Endothelial cell of umbilical vein (primary cell): Measurements from ENCODE around the gene LTBP1. TPM values are rescaled to one million over a fixed set of nuclear protein-coding genes. Genes with fewer than 3 reads are reported as not detected.

ENCODE experiments used
- BruUV-seq: library from RNA; stranded (reverse); fragments of 400-500 nt; replicated peaks from 2 replicates; lab custom pipeline; 2021; lab: Mats Ljungman, UMichigan
- CTCF ChIA-PET: fragments of 300-600, 350-600 bp; sonication (Branson Sonifier 250); formaldehyde crosslinking; loops from one replicate; lab custom pipeline; 2021; ENCODE audit warnings: antibody characterized with exemption, inconsistent platforms; lab: Charles Lee
- POLR2A ChIA-PET: fragments of 300-600, 350-600 bp; sonication (Branson Sonifier 250); formaldehyde crosslinking; loops from one replicate; lab custom pipeline; 2021; ENCODE audit warnings: antibody characterized with exemption, inconsistent platforms; lab: Charles Lee
- DNase-seq: peaks from one replicate; pipeline ENCODE4 v3.0.0-alpha.2; 2011; ENCODE audit warnings: low read depth, low spot score
- FAIRE-seq: peaks from 2 replicates; lab custom pipeline; 2011; peaks lifted over from hg19 to GRCh38; lab: Jason Lieb, UNC
- H2AFZ ChIP-seq: 2 replicates; pipeline ENCODE4 v1.6.0; 2012; ENCODE audit warnings: low read depth, low read length, control low read depth, inconsistent platforms
- H3K27ac ChIP-seq: 2 replicates; pipeline ENCODE4 v1.5.1; 2011; ENCODE audit warnings: low read depth, mild to moderate bottlenecking, control low read depth, low read length, moderate library complexity; ENCODE audit not compliant: insufficient read depth
- H3K27me3 ChIP-seq, 2 experiments: 2 replicates each; pipeline versions ENCODE4 v1.6.0 to v1.6.1; 2011; ENCODE audit warnings: low read length in 2 of 2, mixed read lengths in 1 of 2; ENCODE audit not compliant: control insufficient read depth in 2 of 2, insufficient read depth in 2 of 2
- H3K36me3 ChIP-seq, 2 experiments: 2 replicates in 1 of 2; 3 replicates in 1 of 2; pipeline ENCODE4 v1.5.1; 2011; ENCODE audit warnings: low read length in 2 of 2, mild to moderate bottlenecking in 1 of 2, moderate library complexity in 1 of 2; ENCODE audit not compliant: control insufficient read depth in 2 of 2, insufficient read depth in 2 of 2; ENCODE audit errors: extremely low read depth in 1 of 2
- H3K4me1 ChIP-seq: 3 replicates; pipeline ENCODE4 v1.5.1; 2011; ENCODE audit warnings: mild to moderate bottlenecking, low read length; ENCODE audit not compliant: control insufficient read depth, insufficient read depth; ENCODE audit errors: extremely low read depth
- H3K4me2 ChIP-seq: 2 replicates; pipeline ENCODE4 v1.6.1; 2011; ENCODE audit warnings: low read length, control low read depth, mixed read lengths; ENCODE audit not compliant: insufficient read depth
- H3K4me3 ChIP-seq, 3 experiments: fragments of 200-600 bp in 1 of 3; sonication (generic), shearing (Covaris generic) in 1 of 3; replicated peaks in 1 of 3; 2 replicates each; pipeline ENCODE4 v1.5.1; 2011 to 2016; ENCODE audit warnings: control low read depth in 3 of 3, low read length in 3 of 3, mild to moderate bottlenecking in 2 of 3, inconsistent platforms in 1 of 3, low read depth in 1 of 3, moderate library complexity in 1 of 3; ENCODE audit not compliant: insufficient read depth in 1 of 3
- H3K79me2 ChIP-seq: 2 replicates; pipeline ENCODE4 v1.6.0; 2012; ENCODE audit warnings: low read length, inconsistent platforms; ENCODE audit not compliant: control insufficient read depth, insufficient read depth
- H3K9ac ChIP-seq: replicated peaks from 2 replicates; pipeline ENCODE3; 2011; ENCODE audit warnings: low read length, control low read depth; ENCODE audit not compliant: insufficient read depth; ENCODE audit errors: extremely low read depth
- H3K9me1 ChIP-seq: replicated peaks from 3 replicates; pipeline ENCODE4 v1.6.0; 2011; ENCODE audit warnings: mild to moderate bottlenecking, low read length; ENCODE audit not compliant: control insufficient read depth, insufficient read depth; ENCODE audit errors: extremely low read depth
- H3K9me3 ChIP-seq: replicated peaks from 2 replicates; pipeline ENCODE4 v1.5.1; 2012; ENCODE audit warnings: low read length, inconsistent platforms; ENCODE audit not compliant: control insufficient read depth, insufficient read depth
- H4K20me1 ChIP-seq: replicated peaks from 2 replicates; pipeline ENCODE3; 2011; ENCODE audit warnings: mild to moderate bottlenecking, low read length; ENCODE audit not compliant: control insufficient read depth, insufficient read depth; ENCODE audit errors: extremely low read depth
- CTCF ChIP-seq, 2 donors: IDR thresholded peaks; 1 replicate in 1 of 2; 2 replicates in 1 of 2; pipeline ENCODE4 v1.5.1; 2011; ENCODE audit warnings: low read length in 2 of 2, mild to moderate bottlenecking in 2 of 2, moderate library complexity in 2 of 2, control low read depth in 1 of 2, inconsistent platforms in 1 of 2, low read depth in 1 of 2; ENCODE audit not compliant: insufficient read depth in 1 of 2; ENCODE audit errors: extremely low read depth in 1 of 2
- EZH2 ChIP-seq: IDR thresholded peaks from 2 replicates; pipeline ENCODE4 v1.6.1; 2012; ENCODE audit warnings: borderline replicate concordance, low read depth, mild to moderate bottlenecking, moderate library complexity, low read length, inconsistent platforms; ENCODE audit not compliant: severe bottlenecking
- FOS ChIP-seq: IDR thresholded peaks from 2 replicates; pipeline ENCODE4 v1.6.1; 2011; ENCODE audit warnings: mild to moderate bottlenecking, low read length, moderate library complexity, borderline replicate concordance; ENCODE audit not compliant: insufficient read depth
- GATA2 ChIP-seq: IDR thresholded peaks from 2 replicates; pipeline ENCODE4 v1.7.0; 2011; ENCODE audit warnings: low read depth, mild to moderate bottlenecking, moderate library complexity, mixed read lengths, low read length; ENCODE audit not compliant: insufficient read length, insufficient read depth
- JUN ChIP-seq: IDR thresholded peaks from 2 replicates; pipeline ENCODE4 v1.6.1; 2011; ENCODE audit warnings: borderline replicate concordance, low read depth; ENCODE audit not compliant: insufficient read length, insufficient read depth
- MAX ChIP-seq: IDR thresholded peaks from 2 replicates; pipeline ENCODE4 v1.6.1; 2011; ENCODE audit not compliant: insufficient read depth, insufficient read length
- MYC ChIP-seq: IDR thresholded peaks from one replicate; pipeline ENCODE4 v1.6.1; 2011; ENCODE audit warnings: mild to moderate bottlenecking, low read depth, low read length
- POLR2A ChIP-seq: IDR thresholded peaks from 2 replicates; pipeline ENCODE4 v1.6.1; 2012; ENCODE audit warnings: low read depth, mild to moderate bottlenecking, control low read depth, low read length
- POLR2AphosphoS5 ChIP-seq: IDR thresholded peaks from 2 replicates; pipeline ENCODE4 v1.6.1; 2012; ENCODE audit warnings: low read depth, mild to moderate bottlenecking, control low read depth, low read length, moderate library complexity; ENCODE audit not compliant: insufficient read depth
- dilution Hi-C: fragments of 300-500 bp; cut with MboI; formaldehyde crosslinking; loops from one replicate; pipeline ENCODE4 v1.15.0; 2019; ENCODE audit warnings: low sequenced_read_pairs; ENCODE audit not compliant: extremely low pct_ligation_motif_present
- intact Hi-C: fragments of 100-400 bp; cut with micrococcal nuclease; formaldehyde crosslinking; loops from one replicate; pipeline ENCODE4 v1.10.0; 2022
- polyA plus RNA-seq, 4 experiments: library from polyadenylated mRNA; depleted of rRNA in 3 of 4; stranded (reverse) in 3 of 4; unstranded in 1 of 4; fragments of >200 nt; gene quantifications; 2 replicates each; pipeline versions ENCODE4 v1.2.1 to v1.2.3, GENCODE V29; 2011 to 2012; ENCODE audit warnings: missing spikeins in 1 of 4
- total RNA-seq: library from RNA; stranded (reverse); gene quantifications from 2 replicates; pipeline ENCODE4 v1.2.3, GENCODE V29; 2021

The LTBP1 gene
- total and polyA plus RNA-seq, 2 donors (not counting 3 experiments of a cell fraction or from before 2014, with no cell fraction given): 57.4 to 68.2 TPM

GRCh38 chr2:32976409-32977063 is 29.8 kb downstream of the LTBP1 start:
- no peak for FAIRE-seq
- no peak overlapping the region for H3K4me2 ChIP-seq
- POLR2A ChIA-PET: no interaction called here
- no peak for TF ChIP-seq MYC
- no peak for TF ChIP-seq POLR2AphosphoS5
- no peak for TF ChIP-seq FOS
- TF ChIP-seq JUN: no peak
- no peak overlapping the region for H3K27ac ChIP-seq
- H3K27me3 ChIP-seq: no peaks in the 10 kb centered on the region
- CTCF ChIA-PET: no interaction called here
- no peaks in the 10 kb centered on the region for H3K4me1 ChIP-seq
- H3K79me2 ChIP-seq: peaks cover 34% of the 10 kb centered on the region
- H3K9me1 ChIP-seq: no peaks in the 10 kb centered on the region
- no peaks in the 10 kb centered on the region for H3K9me3 ChIP-seq
- DNase-seq: no peak
- H3K9ac ChIP-seq: no peak overlapping the region
- no peak overlapping the region for H2AFZ ChIP-seq
- dilution Hi-C loops: no loop called here
- no peaks in the 10 kb centered on the region for H3K36me3 ChIP-seq
- no TSS peak for BruUV-seq
- H3K4me3 ChIP-seq: no peak overlapping the region
- intact Hi-C loops: no loop called here
- H4K20me1 ChIP-seq: no peaks in the 10 kb centered on the region

GRCh38 chr2:32977228-32977758 is 30.5 kb downstream of the LTBP1 start:
- no peaks in the 10 kb centered on the region for H3K9me3 ChIP-seq
- no TSS peak for BruUV-seq
- dilution Hi-C loops (no loop called here), intact Hi-C loops (no loop called here)
- H3K36me3 ChIP-seq: no peaks in the 10 kb centered on the region
- DNase-seq: peak; percentile 26
- no peaks in the 10 kb centered on the region for H3K27me3 ChIP-seq
- ChIA-PET CTCF (no interaction called here), POLR2A (no interaction called here)
- H3K9me1 ChIP-seq: no peaks in the 10 kb centered on the region
- H4K20me1 ChIP-seq: no peaks in the 10 kb centered on the region
- peaks cover 28% of the 10 kb centered on the region for H3K79me2 ChIP-seq
- no peak overlapping the region for H3K4me2 ChIP-seq
- H3K4me3 ChIP-seq: no peak overlapping the region
- no peaks in the 10 kb centered on the region for H3K4me1 ChIP-seq
- no peak for TF ChIP-seq MAX
- TF ChIP-seq POLR2A: no peak
- TF ChIP-seq EZH2: no peak
- TF ChIP-seq CTCF (IDR thresholded peaks at IDR 0.05; ENCODE audit: extremely low read depth in 1 of 2, insufficient read depth in 1 of 2, low read depth in 1 of 2, low read length in 2 of 2): no peak
- TF ChIP-seq JUN: no peak
- no peak for TF ChIP-seq POLR2AphosphoS5
- no peak for TF ChIP-seq MYC
- no peak for TF ChIP-seq FOS
- TF ChIP-seq GATA2: no peak
- H3K27ac ChIP-seq: no peak overlapping the region
- FAIRE-seq: no peak
- no peak overlapping the region for H3K9ac ChIP-seq
- H2AFZ ChIP-seq: no peak overlapping the region
